CD4-positive, alpha-beta memory T cell (primary cell): Measurements from ENCODE around the gene PIK3R5. TPM values are rescaled to one million over a fixed set of nuclear protein-coding genes. Genes with fewer than 3 reads are reported as not detected.

Experiments
- CTCF ChIA-PET: fragments of 350-600 bp; sonication (Branson Sonifier 250); formaldehyde crosslinking; loops from one replicate; lab custom pipeline; 2021; ENCODE audit warnings: inconsistent platforms; ENCODE audit not compliant: partially characterized antibody; lab: Charles Lee
- POLR2A ChIA-PET: fragments of 350-600 bp; sonication (Branson Sonifier 250); formaldehyde crosslinking; loops from one replicate; lab custom pipeline; 2021; ENCODE audit not compliant: partially characterized antibody; lab: Charles Lee
- DNase-seq, 5 donors: peaks; one replicate each; pipeline versions ENCODE4 v3.0.0 to v3.0.0-alpha.2; 2020 to 2022; ENCODE audit warnings: mixed read lengths in 1 of 5
- H3K27ac ChIP-seq: one replicate; pipeline ENCODE4 v1.7.0; 2013; ENCODE audit warnings: low read depth, low read length
- H3K27me3 ChIP-seq: 2 replicates; pipeline ENCODE4 v1.7.0; 2013; ENCODE audit warnings: mild to moderate bottlenecking, low read length, moderate library complexity; ENCODE audit not compliant: insufficient read depth
- H3K36me3 ChIP-seq: 2 replicates; pipeline ENCODE4 v1.7.0; 2013; ENCODE audit warnings: mild to moderate bottlenecking, low read length, moderate library complexity; ENCODE audit not compliant: insufficient read depth
- H3K4me1 ChIP-seq: 2 replicates; pipeline ENCODE4 v1.7.0; 2013; ENCODE audit warnings: mild to moderate bottlenecking, low read length, moderate library complexity; ENCODE audit not compliant: insufficient read depth
- H3K4me3 ChIP-seq, 2 donors: one replicate each; pipeline ENCODE4 v1.7.0; 2013; ENCODE audit warnings: low read length in 2 of 2, mild to moderate bottlenecking in 1 of 2
- H3K9me3 ChIP-seq, 2 donors: one replicate each; pipeline ENCODE4 v1.7.0; 2013; ENCODE audit warnings: low read length in 2 of 2, control low read depth in 1 of 2; ENCODE audit not compliant: control insufficient read depth in 1 of 2
- H3K27ac Mint-ChIP-seq, 7 donors: one replicate each; pipeline ENCODE4 v1.8.0; 2020 to 2021; ENCODE audit warnings: mixed read lengths in 7 of 7, mild to moderate bottlenecking in 6 of 7, inconsistent platforms in 3 of 7, moderate library complexity in 3 of 7
- H3K27me3 Mint-ChIP-seq, 2 donors: one replicate each; pipeline ENCODE4 v1.8.0; 2020 to 2021; ENCODE audit warnings: mixed read lengths in 2 of 2
- H3K36me3 Mint-ChIP-seq, 2 donors: one replicate each; pipeline ENCODE4 v1.8.0; 2020 to 2021; ENCODE audit warnings: mixed read lengths in 2 of 2, inconsistent platforms in 1 of 2, mild to moderate bottlenecking in 1 of 2
- H3K4me1 Mint-ChIP-seq, 4 donors: one replicate each; pipeline ENCODE4 v1.8.0; 2020 to 2021; ENCODE audit warnings: mixed read lengths in 4 of 4, mild to moderate bottlenecking in 1 of 4
- H3K4me3 Mint-ChIP-seq, 8 donors: one replicate each; pipeline ENCODE4 v1.8.0; 2020 to 2021; ENCODE audit warnings: mixed read lengths in 8 of 8, mild to moderate bottlenecking in 7 of 8, moderate library complexity in 6 of 8, inconsistent platforms in 3 of 8
- H3K9me3 Mint-ChIP-seq, 8 donors: one replicate each; pipeline ENCODE4 v1.8.0; 2020 to 2021; ENCODE audit warnings: mixed read lengths in 8 of 8, mild to moderate bottlenecking in 5 of 8, inconsistent platforms in 3 of 8, moderate library complexity in 1 of 8
- intact Hi-C: fragments of 100-400 bp; cut with micrococcal nuclease; formaldehyde crosslinking; loops from one replicate; pipeline ENCODE4 v1.15.1; 2023
- polyA plus RNA-seq, 2 donors: library from polyadenylated mRNA; unstranded; fragments of 300-500 nt; fragmentation: Illumina TruSeq; gene quantifications; one replicate each; pipeline ENCODE4 v1.2.3, GENCODE V29; 2021
- total RNA-seq, 2 experiments: library from RNA; stranded (reverse); gene quantifications; one replicate each; pipeline ENCODE4 v1.2.3, GENCODE V29; 2021

PIK3R5 gene
- total and polyA plus RNA-seq, 4 experiments from 2014 or later = 18.5 to 89.4 (median 73.6) TPM

- H3K9me3 ChIP-seq = no peaks in the 10 kb centered on the region
- peaks cover 51% of the 10 kb centered on the region for H3K36me3 ChIP-seq
- ChIA-PET POLR2A (interaction anchor here (4.0 to 5.9 kb wide), 2 partner anchors 56 to 61 kb away, joined by 30 to 53 read pairs; no protein-coding TSS in a partner anchor), CTCF (interaction anchor here (1.3 to 2.4 kb wide), 4 partner anchors 39 to 68 kb away, joined by 3 to 14 read pairs (median 5); partner anchors contain the start of gene PIK3R5)
- peaks cover 81% of the 10 kb centered on the region for H3K4me1 ChIP-seq
- H3K27me3 Mint-ChIP-seq = no peaks in the 10 kb centered on the region
- intact Hi-C loops = no loop called here
- H3K36me3 Mint-ChIP-seq = peaks cover 66 to 74% of the 10 kb centered on the region in 2 donors
- H3K27ac Mint-ChIP-seq = peak overlapping the region; percentile 92 to 98 (median 97)
- H3K9me3 Mint-ChIP-seq = peaks cover 0 to 2% (median 0%) of the 10 kb centered on the region in 8 donors
- peak overlapping the region in 6 of 8 donors; percentile 1 to 86 (median 50) for H3K4me3 Mint-ChIP-seq
- no peaks in the 10 kb centered on the region for H3K27me3 ChIP-seq
- DNase-seq = no peak
- H3K4me3 ChIP-seq = no peak overlapping the region
- peaks cover 64 to 88% (median 76%) of the 10 kb centered on the region in 4 donors for H3K4me1 Mint-ChIP-seq
- H3K27ac ChIP-seq = no peak overlapping the region
Observed at GRCh38 chr17:8896641-8897635, 68.6 kb downstream of the PIK3R5 start.

- Mint-ChIP-seq H3K27ac (peak overlapping the region; percentile 75 to 98 (median 97)), H3K4me3 (peak overlapping the region in 6 of 8 donors; percentile 4 to 44 (median 22)), H3K9me3 (peaks cover 0 to 2% (median 0%) of the 10 kb centered on the region in 8 donors), H3K36me3 (peaks cover 62 to 69% of the 10 kb centered on the region in 2 donors), H3K4me1 (peaks cover 59 to 79% (median 69%) of the 10 kb centered on the region in 4 donors), H3K27me3 (no peaks in the 10 kb centered on the region)
- Histone ChIP-seq H3K9me3 (no peaks in the 10 kb centered on the region), H3K4me1 (peaks cover 72% of the 10 kb centered on the region), H3K4me3 (no peak overlapping the region), H3K27me3 (no peaks in the 10 kb centered on the region), H3K36me3 (peaks cover 50% of the 10 kb centered on the region), H3K27ac (no peak overlapping the region)
- ChIA-PET CTCF (interaction anchor here (0.7 to 2.7 kb wide), 10 partner anchors 28 to 110 kb away, joined by 3 to 20 read pairs (median 3); partner anchors contain the start of genes PIK3R5 and PIK3R6), POLR2A (interaction anchor here (1.4 kb wide), 1 partner anchor 10 kb away, joined by 4 read pairs; no protein-coding TSS in a partner anchor)
- intact Hi-C loops = no loop called here
- no peak for DNase-seq
Observed at GRCh38 chr17:8896087-8896486, 69.4 kb downstream of the PIK3R5 start.

DNA sequence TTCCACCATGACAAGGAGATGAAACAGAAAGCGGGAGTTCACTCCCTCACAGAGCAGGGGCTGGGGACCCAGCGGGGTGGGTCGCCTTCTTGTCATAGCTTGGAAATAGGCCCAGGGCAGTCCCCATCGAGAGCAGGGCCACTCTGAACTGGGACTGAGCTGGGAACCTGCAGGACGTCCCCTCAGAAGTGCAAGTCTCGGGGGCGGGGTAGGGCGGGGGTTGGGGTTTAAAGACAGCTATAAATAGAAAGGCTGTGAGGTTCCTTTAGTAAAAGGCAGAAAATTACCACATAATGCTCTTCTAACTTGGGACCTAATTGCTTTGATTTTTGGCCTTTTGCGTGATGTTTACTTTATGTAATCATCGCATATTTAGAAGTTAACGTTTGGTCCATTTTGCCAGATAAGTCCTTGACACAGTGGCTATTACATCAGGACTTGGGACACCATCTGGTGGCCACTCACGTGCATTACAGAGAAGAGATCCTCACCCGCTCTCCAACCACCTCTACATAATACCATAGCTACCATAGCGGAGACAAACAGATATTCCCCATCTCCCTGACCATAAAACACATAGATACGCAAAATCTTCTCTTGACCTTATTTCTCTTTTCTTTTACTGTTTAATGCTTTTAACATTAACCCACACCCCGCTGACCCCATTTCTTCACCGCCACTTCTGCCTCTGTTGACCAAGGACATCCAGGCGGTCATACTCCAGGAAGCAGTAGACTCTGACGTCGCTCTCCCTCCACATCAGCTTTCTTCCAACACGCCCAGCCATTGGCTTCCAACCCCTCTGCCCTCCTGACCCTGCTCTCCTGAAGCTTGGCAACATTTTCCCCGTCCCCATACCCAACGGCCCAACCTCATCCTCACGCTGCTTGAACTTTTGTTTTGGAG is 70.6 kb downstream of the PIK3R5 start:
- POLR2A ChIA-PET = interaction anchor here (0.7 to 1.8 kb wide), 6 partner anchors 9 to 71 kb away, joined by 3 to 4 read pairs (median 4); partner anchors contain the start of gene PIK3R5
- Mint-ChIP-seq H3K36me3 (peaks cover 62 to 67% of the 10 kb centered on the region in 2 donors), H3K27ac (peak overlapping the region; percentile 56 to 98 (median 92)), H3K4me1 (peaks cover 51 to 68% (median 58%) of the 10 kb centered on the region in 4 donors), H3K4me3 (peak overlapping the region in 7 of 8 donors; percentile 12 to 44 (median 33)), H3K27me3 (no peaks in the 10 kb centered on the region), H3K9me3 (peaks cover 0 to 2% (median 0%) of the 10 kb centered on the region in 8 donors)
- no peaks in the 10 kb centered on the region for H3K27me3 ChIP-seq
- CTCF ChIA-PET = interaction anchor here (0.7 to 2.7 kb wide), 27 partner anchors 14 to 835 kb away, joined by 3 to 27 read pairs (median 3); partner anchors contain the start of genes PIK3R5 and PIK3R6
- peak in 4 of 5 donors; percentile 45 to 46 (median 46) for DNase-seq
- intact Hi-C loops = loop anchor here (1.0 kb wide), 1 partner anchor 141 kb away; no protein-coding TSS in a partner anchor
- H3K27ac ChIP-seq = no peak overlapping the region
- peaks cover 61% of the 10 kb centered on the region for H3K4me1 ChIP-seq
- H3K9me3 ChIP-seq = no peaks in the 10 kb centered on the region
- H3K4me3 ChIP-seq = no peak overlapping the region
- H3K36me3 ChIP-seq = peaks cover 60% of the 10 kb centered on the region

GRCh38 chr17:8894202-8894671 is 71.3 kb downstream of the PIK3R5 start:
- Mint-ChIP-seq H3K4me1 (peaks cover 47 to 61% (median 54%) of the 10 kb centered on the region in 4 donors), H3K9me3 (peaks cover 0 to 2% (median 0%) of the 10 kb centered on the region in 8 donors), H3K36me3 (peaks cover 64 to 70% of the 10 kb centered on the region in 2 donors), H3K4me3 (no peak overlapping the region), H3K27ac (peak overlapping the region in 5 of 7 donors; percentile 9 to 72 (median 41)), H3K27me3 (no peaks in the 10 kb centered on the region)
- Histone ChIP-seq H3K9me3 (no peaks in the 10 kb centered on the region), H3K4me3 (no peak overlapping the region), H3K36me3 (peaks cover 67% of the 10 kb centered on the region), H3K4me1 (peaks cover 54% of the 10 kb centered on the region), H3K27ac (no peak overlapping the region), H3K27me3 (no peaks in the 10 kb centered on the region)
- CTCF ChIA-PET = interaction anchor here (0.8 to 2.7 kb wide), 15 partner anchors 13 to 834 kb away, joined by 3 to 27 read pairs (median 4); partner anchors contain the start of gene PIK3R5
- no peak for DNase-seq
- intact Hi-C loops = no loop called here
- POLR2A ChIA-PET = interaction anchor here (1.1 to 1.8 kb wide), 2 partner anchors 19 to 72 kb away, joined by 4 read pairs; partner anchors contain the start of gene PIK3R5

- H3K9me3 Mint-ChIP-seq = no peaks in the 10 kb centered on the region
- ChIA-PET CTCF (interaction anchor here (1.2 to 2.7 kb wide), 8 partner anchors 18 to 484 kb away, joined by 3 to 27 read pairs (median 5); no protein-coding TSS in a partner anchor), POLR2A (interaction anchor here (1.8 kb wide), 1 partner anchor 20 kb away, joined by 4 read pairs; no protein-coding TSS in a partner anchor)
- H3K36me3 ChIP-seq = peaks cover 72% of the 10 kb centered on the region
- peak overlapping the region in 3 of 7 donors; percentile 9 to 50 (median 17) for H3K27ac Mint-ChIP-seq
- no peaks in the 10 kb centered on the region for H3K27me3 Mint-ChIP-seq
- H3K27me3 ChIP-seq = no peaks in the 10 kb centered on the region
- H3K36me3 Mint-ChIP-seq = peaks cover 64 to 70% of the 10 kb centered on the region in 2 donors
- DNase-seq = no peak
- H3K4me1 Mint-ChIP-seq = peaks cover 43 to 56% (median 48%) of the 10 kb centered on the region in 4 donors
- H3K4me3 ChIP-seq = no peak overlapping the region
- no peak overlapping the region for H3K27ac ChIP-seq
- no peaks in the 10 kb centered on the region for H3K9me3 ChIP-seq
- H3K4me1 ChIP-seq = peaks cover 50% of the 10 kb centered on the region
- intact Hi-C loops = no loop called here
- H3K4me3 Mint-ChIP-seq = no peak overlapping the region
Observed at GRCh38 chr17:8893621-8894201, 71.8 kb downstream of the PIK3R5 start.
